H54 (cell line): Measurements from ENCODE around the gene PRDM16.

Experiments used
- DNase-seq: peaks from one replicate; pipeline ENCODE4 v3.0.0; 2011; ENCODE audit warnings: low spot score, mixed read lengths; ENCODE audit not compliant: insufficient read length
- FAIRE-seq: peaks from 3 replicates; lab custom pipeline; 2011; peaks lifted over from hg19 to GRCh38; lab: Jason Lieb, UNC
- POLR2A ChIP-seq: IDR thresholded peaks from 2 replicates; pipeline ENCODE4 v1.6.1; 2011; ENCODE audit warnings: low read depth, mild to moderate bottlenecking, low read length

PRDM16 gene

DNA sequence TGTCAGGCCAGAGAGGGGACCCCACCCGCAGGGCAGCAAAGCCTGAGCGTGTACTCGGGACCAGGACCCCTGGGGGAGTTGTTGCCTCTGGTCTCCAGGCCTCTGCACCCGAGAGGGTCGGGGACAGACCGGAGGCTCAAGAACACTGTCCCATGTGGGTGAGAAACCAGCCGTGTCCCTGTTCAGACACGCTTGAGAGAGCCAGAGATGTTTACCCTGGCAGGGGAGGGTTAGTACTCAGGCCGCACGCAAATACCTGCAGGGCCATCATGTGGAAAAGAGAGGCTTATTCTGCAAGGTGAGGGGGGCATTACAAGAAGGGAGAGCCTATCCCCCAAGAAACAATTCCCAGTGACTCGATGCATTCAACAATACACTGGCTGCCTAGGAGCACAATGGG lies 311.5 kb downstream of the PRDM16 start:
- DNase-seq: no peak
- TF ChIP-seq POLR2A: no peak
- no peak for FAIRE-seq

DNA sequence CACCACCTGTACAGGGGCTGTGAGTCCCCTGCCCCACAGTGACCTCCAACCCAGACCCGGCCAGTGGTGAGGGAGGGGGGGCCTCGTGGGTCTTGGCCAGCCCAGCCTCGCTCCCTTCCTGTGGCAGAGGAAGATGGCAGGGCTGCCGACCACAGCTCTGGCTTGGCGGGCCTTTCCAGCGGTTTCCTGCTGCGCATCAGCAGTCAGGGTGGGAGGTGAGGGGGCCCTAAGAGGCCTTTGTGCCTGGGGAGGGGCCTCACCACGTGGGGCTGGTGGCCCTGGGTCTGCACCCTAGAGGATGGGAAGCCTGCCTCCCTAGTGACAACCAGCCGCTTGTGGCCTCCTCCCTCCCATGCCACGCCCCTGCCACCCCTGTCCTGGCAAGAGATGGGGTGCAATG lies 312.9 kb downstream of the PRDM16 start:
- no peak for TF ChIP-seq POLR2A
- no peak for FAIRE-seq
- DNase-seq: no peak

DNA sequence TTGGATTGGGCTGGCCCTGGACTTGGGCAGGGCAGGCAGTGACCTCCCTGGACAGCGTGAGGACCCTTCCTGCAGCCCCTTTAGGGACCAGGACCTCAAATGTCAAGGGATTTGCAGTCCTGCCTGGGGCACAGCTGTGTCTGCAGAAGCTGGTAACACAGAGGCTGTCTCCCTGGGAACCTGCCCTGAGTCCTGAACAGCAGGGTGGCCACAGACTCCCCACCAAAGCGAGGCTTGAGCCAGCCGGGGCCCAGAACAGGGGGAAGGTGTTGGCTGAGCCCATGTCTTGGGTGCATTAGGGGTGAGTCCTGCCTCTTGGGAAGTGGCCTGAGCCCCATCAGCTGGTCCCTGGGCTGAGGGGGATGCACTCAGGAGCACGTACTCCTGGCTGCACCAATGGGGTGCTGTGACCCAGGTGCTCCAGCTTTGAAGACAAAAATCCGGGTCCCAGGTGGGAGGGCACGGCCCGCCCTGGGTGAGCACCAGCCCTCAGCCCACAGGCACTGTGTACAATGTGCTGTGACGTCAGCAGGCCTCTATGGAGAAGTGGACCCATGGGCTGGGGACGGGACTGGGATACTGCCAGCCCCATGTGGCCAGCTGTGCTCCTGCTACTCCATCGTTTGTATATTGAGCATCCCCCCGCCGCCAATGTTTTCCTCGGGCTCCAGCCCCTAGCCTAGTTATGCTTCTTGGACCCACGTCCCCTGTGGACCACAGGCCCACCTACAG lies 313.5 kb downstream of the PRDM16 start:
- DNase-seq (no peak), FAIRE-seq (no peak)
- no peak for TF ChIP-seq POLR2A

DNA sequence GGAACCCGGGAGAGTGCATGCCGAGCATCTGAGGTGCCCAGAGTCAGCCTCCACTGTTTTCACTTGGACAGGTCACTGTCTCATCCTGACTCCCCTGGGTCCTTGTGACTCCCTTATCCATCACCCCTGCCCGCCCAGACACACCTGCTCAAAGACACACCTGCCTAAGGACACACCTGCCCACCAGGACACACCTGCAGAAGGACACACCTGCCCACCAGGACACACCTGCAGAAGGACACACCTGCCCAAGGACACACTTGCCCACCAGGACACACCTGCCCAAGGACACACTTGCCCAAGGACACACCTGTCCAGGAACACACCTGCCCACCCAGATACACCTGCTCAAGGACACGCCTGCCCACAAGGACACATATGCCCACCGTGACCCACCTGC lies 314.7 kb downstream of the PRDM16 start:
- no peak for DNase-seq
- TF ChIP-seq POLR2A: no peak
- FAIRE-seq: no peak

DNA sequence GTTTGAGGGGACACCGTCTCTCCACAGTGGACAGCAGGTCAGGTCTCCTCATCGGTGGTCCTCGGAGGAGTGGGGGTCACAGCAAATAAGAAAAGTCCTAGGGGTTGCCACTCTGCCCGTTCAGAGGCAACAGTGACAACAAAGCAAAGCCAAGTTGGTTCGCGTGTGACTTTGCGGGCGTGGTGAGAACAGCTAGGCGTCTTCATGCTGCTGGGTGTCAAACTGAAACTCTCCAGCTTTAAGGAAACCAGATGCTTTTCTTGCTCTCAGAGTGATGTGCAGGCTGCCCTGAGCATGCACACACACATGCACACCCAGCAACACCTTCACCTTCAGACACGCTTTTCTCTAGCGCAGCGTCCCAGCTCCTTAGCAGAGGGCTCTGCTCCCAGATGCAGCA lies 315.4 kb downstream of the PRDM16 start:
- no peak for TF ChIP-seq POLR2A
- no peak for FAIRE-seq
- no peak for DNase-seq

DNA sequence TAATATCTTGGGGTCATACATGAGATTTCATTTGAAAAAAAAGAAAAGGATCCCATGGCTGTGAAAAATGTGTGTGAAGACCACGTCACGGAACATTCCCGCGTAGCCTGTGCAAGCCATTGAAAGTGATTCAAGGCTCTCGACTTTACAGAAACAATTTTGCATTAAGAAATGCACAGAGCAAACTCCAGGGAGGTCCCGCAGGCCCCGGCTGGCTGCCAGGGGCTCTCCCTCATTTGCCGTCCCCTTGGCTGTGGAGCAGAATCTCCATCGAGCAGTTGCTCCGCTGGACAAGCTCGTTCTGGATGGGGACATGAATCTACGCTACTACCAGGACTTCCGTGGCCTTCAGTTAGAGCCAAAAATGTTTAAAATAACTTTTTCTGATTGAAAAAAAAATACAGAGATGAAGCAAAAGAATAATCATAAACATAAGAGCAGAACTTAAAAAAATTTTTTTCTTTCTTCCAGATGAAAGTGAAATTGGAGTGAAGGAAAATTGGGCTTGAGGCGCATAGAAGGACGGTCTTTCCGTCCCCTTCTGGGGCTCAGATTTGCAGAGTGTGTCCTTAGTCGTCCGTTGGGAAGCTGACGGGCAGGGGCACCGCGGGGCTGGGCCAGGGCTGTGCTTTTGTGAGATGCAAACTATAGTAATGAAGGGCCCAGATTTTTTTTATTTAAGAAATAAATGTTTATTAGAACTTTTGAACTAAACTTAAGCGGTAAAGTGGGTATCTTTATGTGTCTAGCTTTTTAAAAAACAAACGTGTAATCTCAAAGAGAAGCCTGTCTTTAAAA lies 317.4 kb downstream of the PRDM16 start:
- TF ChIP-seq POLR2A: no peak
- DNase-seq (no peak), FAIRE-seq (no peak)

DNA sequence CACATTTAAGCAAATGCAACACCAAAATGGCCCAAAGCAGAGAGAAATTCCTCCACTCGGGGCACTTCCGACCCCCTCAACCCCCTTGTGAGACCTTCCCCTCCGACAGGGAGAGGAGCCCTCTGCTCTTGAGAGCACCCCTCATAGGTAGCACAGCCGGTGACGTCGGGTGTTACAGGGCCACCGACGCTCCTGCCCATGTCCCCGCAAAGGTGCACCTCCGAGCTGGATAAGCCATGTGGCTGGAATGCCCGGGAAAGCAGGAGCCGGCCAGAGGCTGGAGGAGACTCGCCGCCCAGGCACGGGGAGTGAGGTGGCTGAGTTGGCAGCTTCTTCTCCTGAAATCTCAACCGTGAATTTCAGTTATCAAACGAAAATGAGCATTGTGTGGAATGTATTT lies 318.4 kb downstream of the PRDM16 start:
- DNase-seq (no peak), FAIRE-seq (no peak)
- no peak for TF ChIP-seq POLR2A

DNA sequence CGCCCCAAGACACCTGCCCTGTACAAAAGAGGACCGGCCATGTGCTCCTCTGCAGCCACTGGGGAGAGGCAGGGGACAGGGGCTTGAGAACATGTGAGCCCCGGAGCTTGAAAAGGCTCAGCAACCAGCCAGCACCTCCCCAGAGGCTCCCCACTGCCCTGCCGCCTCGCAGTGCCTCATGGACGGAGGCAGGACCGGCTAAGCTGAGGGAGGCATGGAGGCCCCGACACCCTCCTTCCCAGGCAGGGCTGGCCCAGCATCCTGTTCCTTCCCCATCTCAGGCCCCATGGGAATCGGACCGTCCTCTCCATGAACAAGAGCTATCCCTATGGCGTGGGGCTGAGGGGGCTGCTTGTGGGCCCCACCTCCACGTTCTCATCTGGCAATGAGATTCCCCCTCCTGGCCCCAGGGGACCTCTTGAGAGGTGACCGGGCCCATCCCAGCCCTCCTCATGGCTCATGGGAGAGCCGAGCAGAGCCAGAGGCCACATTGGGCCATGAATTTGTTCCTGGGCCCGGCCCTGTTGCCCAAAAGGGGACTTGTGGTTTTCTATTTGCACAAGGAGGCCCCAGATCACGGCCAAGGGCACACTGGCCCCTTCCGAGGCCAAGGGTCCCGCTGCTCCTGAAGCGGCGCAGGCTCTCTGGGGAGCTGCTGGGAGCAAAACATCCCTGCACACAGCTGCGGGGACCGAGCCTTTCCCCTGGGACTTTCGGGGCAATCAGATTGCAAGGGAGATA lies 320.3 kb downstream of the PRDM16 start:
- no peak for TF ChIP-seq POLR2A
- no peak for FAIRE-seq
- DNase-seq: no peak

DNA sequence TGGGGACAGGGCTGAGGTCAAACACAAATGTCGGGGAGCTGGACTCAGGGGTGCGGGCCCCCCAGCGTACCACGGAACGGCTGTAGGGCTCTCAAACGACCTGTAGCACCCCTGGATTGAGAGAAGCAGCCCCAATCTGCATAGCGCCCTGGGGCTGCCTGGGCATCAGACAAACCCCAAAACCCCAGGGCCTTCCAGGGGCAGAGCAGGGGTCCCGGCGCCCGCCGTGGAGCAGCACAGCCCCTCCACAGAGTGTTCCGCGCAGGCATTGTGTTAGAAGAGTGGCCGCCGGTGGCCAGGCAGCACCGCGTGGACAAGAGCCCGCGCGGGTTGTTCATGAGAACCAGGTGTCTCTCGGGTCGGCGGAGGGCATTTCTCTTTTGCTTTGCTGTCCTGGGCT lies 321.3 kb downstream of the PRDM16 start:
- no peak for TF ChIP-seq POLR2A
- FAIRE-seq (no peak), DNase-seq (no peak)

DNA sequence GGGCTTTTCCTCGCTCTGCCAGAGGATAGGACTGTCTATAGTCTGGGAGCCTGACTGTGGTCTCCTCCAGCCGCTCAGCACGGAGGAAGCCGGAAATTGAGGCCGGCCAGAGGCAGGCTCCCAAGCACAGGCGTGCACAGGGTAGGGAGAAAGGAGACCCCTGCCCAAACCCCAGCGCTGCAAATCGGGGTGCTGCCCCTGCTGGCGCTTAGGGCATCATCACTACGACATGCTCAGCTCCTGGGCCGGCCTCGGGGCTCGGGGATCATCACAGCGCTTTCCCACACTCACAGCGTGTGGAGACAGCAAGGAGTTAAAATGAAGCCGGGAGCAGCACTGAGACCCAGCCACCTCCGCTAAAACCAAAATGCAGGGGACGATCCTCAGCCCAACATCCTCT lies 322.7 kb downstream of the PRDM16 start:
- no peak for FAIRE-seq
- no peak for TF ChIP-seq POLR2A
- DNase-seq: no peak

DNA sequence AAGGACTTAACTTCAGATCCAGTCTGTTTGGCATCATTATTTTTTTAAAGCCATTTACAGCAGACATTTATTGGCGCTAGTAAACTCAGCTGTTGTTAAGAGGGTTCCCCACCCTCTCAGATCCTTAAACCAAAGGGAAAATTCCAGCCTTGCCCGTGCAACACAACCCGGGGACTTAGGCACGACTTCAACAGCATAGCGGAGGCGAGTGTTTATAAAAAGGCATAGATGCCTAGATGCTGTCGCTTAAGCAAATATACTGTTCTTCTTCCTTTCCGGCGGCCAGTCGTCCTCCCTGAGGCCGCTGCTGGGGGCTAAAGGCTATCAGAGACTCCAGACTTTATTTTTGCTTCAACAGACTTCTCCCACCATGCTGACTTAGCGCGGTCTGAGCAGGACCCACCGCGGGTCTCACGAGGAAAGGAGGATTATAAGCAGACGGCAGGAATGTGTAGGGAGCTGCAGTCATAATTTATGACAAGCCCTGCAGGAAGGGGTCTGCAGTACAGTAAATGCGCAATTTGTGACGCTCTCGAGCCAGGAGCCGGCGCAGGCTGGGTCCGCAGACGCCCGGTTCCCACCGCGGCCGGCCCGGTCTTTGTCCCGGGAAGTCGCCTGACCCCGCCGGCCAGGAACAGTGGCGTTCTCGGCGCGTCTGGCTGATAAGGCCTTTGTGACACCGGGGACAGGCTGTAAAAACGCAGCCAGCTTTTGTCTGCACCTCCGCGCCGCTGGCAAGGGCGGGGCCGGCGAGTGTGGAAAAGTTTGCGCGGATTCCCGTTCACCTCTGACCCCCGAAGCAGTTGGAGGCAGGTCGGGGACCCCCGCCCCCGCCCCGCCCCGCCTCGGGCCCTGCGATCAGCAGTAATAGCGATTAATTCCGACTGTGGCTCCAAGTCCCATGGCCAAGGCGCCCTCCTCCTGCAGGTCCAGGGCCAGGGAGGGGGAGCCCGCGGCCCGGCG lies 324.3 kb downstream of the PRDM16 start:
- no peak for DNase-seq
- no peak for FAIRE-seq
- no peak for TF ChIP-seq POLR2A

DNA sequence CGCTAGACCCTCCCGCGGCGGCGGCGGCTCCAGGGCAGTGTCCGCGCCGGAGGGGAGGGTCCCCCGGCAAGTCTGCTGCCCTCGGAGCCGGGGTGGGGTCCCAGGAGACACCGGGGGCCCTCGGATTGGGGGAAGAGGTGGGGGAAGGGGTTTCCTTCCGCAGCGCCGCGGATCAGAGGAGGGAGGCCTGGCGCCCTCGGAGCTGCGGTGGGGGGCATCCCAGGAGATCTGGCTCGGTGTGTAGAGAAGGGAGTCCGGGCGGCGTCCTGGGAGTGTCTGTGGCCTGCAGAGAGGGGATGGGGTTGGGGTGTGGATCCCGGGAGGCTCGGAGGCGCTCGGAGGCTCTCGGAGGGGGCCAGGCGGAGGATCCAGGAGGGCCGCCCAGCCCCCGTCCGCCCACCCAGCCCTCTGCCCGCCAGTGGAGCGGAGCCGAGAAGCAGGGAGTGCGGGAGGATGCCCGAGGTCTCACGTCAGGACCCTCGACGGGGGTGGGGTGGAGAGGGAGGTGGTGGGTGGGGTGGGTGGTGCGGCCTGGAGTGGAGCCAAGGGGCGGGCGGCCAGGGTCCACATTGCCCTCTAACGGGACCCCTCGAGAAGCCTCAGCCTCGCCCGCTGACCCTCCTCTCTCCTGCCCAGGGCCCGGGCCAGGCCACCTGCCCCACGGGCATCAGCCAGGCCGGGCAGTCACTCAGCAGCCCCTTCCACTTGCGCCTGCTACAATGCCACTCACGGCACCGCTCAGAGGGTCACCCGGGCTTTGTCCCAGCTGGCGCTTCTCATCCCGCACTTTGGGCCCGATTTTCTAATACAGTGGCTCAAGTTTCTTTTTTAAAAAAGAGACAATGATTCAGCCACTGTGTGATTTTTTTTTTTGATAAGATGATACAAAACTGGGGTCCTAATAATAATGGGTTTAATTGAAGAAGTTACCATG lies 325.3 kb downstream of the PRDM16 start:
- DNase-seq: no peak
- no peak for FAIRE-seq
- TF ChIP-seq POLR2A: no peak
